ENCODE results near the gene WDR7. TPM values are rescaled to one million over a fixed set of nuclear protein-coding genes. Genes with fewer than 3 reads are reported as not detected.

Gene WDR7
- total and polyA plus RNA-seq, 10 of the 15 experiments (the other 5 are each of a cell fraction or from before 2014, with no cell fraction given) = 2.8 to 16.5 (median 11.7) TPM

DNA sequence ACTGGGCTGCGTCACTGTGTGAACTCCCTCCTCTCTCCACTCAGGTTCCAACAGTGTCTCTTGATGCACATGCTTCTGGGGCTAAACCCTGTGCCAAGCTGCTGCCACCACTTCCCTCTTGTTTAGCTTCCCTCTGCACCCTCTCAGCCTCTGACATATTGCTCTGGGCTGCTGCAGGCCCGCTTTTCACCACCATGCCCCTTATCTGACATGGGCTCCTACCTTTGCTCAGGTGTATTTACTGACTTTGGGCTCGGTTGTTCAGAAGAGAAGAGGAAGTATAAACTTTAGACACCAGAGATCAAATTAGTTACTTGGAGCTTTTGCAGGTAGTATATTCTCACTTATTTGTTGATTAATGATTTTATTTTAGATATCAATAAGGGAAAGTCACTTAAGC, 77.6 kb downstream of the WDR7 start:
- RAD21 ChIA-PET (ENCODE audit: unreplicated experiment) = no interaction called here
- POLR2A ChIA-PET = no interaction called here

More for the DNA sequence above, 77.6 kb downstream of the WDR7 start:
- H3K27me3 ChIP-seq (replicated peaks in 1 of 2; ENCODE audit: control insufficient read depth in 2 of 2, insufficient read depth in 2 of 2, low read length in 1 of 2) = no peaks in the 10 kb centered on the region
- H3K27ac ChIP-seq (ENCODE audit: control insufficient read depth, insufficient read depth) = no peak overlapping the region
- in situ Hi-C loops (cut with MboI) (no loop called here), intact Hi-C loops (cut with micrococcal nuclease; ENCODE audit: unreplicated experiment) (no loop called here)
- no peaks in the 10 kb centered on the region for H4K20me1 ChIP-seq (ENCODE audit: control insufficient read depth, insufficient read depth)
- TF ChIP-seq NFXL1 (IDR thresholded peaks at IDR 0.05; ENCODE audit: borderline replicate concordance) = no peak
- TF ChIP-seq JUNB (IDR thresholded peaks at IDR 0.05) = no peak
- TF ChIP-seq ZBTB33 (IDR thresholded peaks at IDR 0.05) = no peak
- TF ChIP-seq SRF (IDR thresholded peaks at IDR 0.05; ENCODE audit: low read depth in 2 of 2, low read length in 2 of 2) = no peak
- TF ChIP-seq TCF7 (IDR thresholded peaks at IDR 0.05; ENCODE audit: borderline replicate concordance) = no peak
- TF ChIP-seq NFYB (IDR thresholded peaks at IDR 0.05; ENCODE audit: insufficient read depth, low read depth, low read length) = no peak
- no peak for TF ChIP-seq ELK1 (IDR thresholded peaks at IDR 0.05; ENCODE audit: low read depth, low read length)
- no peak for TF ChIP-seq ZNF622 (IDR thresholded peaks at IDR 0.05)
- no peak for TF ChIP-seq BMI1 (IDR thresholded peaks at IDR 0.05; ENCODE audit: borderline replicate concordance)
- TF ChIP-seq ETV6 (conservative IDR thresholded peaks at IDR 0.05 in 1 of 2, IDR thresholded peaks at IDR 0.05 in 1 of 2; ENCODE audit: borderline replicate concordance in 1 of 2, low read depth in 1 of 2) = no peak
- no peak for DNase-seq (ENCODE audit: low read depth, low spot score)
- no peak for FAIRE-seq
- H3K4me2 ChIP-seq (ENCODE audit: control insufficient read depth, insufficient read depth) = no peak overlapping the region
- no peaks in the 10 kb centered on the region for H3K4me1 ChIP-seq (ENCODE audit: control insufficient read depth, insufficient read depth, low read length)
- BruUV-seq (replicated peaks) = no TSS peak
- no peak overlapping the region for H3K4me3 ChIP-seq
- no peaks in the 10 kb centered on the region; the same call in 2 of the 3 replicates for H3K9me3 ChIP-seq (replicated peaks; ENCODE audit: control insufficient read depth, insufficient read depth, low read length)
- no peak for ATAC-seq
- H3K79me2 ChIP-seq (ENCODE audit: control insufficient read depth, insufficient read depth, low read length) = no peaks in the 10 kb centered on the region
- H3K9ac ChIP-seq (ENCODE audit: control insufficient read depth, insufficient read depth, low read length) = no peak overlapping the region
- H3K36me3 ChIP-seq (ENCODE audit: control insufficient read depth in 2 of 2, insufficient read depth in 2 of 2, low read length in 1 of 2) = no peaks in the 10 kb centered on the region
- ChIA-PET CTCF (no interaction called here), SMC1A (ENCODE audit: uncharacterized antibody, unreplicated experiment) (no interaction called here)
- no peak overlapping the region for H2AFZ ChIP-seq (ENCODE audit: control insufficient read depth, low read depth, low read length)
- 61% methylated on average over 3 of the region's 3 CpGs for WGBS (ENCODE audit: insufficient coverage, insufficient replicate concordance, low lambda C conversion rate, missing lambda C conversion rate)
